A673 (cell line): ENCODE data around the gene CCDC39. TPM values are rescaled to one million over a fixed set of nuclear protein-coding genes. Genes with fewer than 3 reads are reported as not detected.

Experiments used
- BruUV-seq: library from RNA; stranded (reverse); fragments of 400-500 nt; replicated peaks from 2 replicates; lab custom pipeline; 2021; lab: Mats Ljungman, UMichigan
- CTCF ChIA-PET: fragments of 300-600 bp; sonication (Branson Sonifier 250); formaldehyde crosslinking; loops from one replicate; lab custom pipeline; 2022; ENCODE audit warnings: antibody characterized with exemption; lab: Charles Lee
- POLR2A ChIA-PET: fragments of 300-600 bp; sonication (Branson Sonifier 250); formaldehyde crosslinking; loops from one replicate; lab custom pipeline; 2022; ENCODE audit warnings: antibody characterized with exemption; ENCODE audit not compliant: low non-redundant PET; lab: Charles Lee
- DNase-seq: peaks from one replicate; pipeline ENCODE4 v3.0.0-alpha.2; 2015; ENCODE audit warnings: low spot score
- H3K27ac ChIP-seq: fragments of 200-600 bp; sonication (generic); 2 replicates; pipeline ENCODE4 v1.5.1; 2016; ENCODE audit warnings: mixed run types, low read depth, mild to moderate bottlenecking, mixed read lengths, antibody characterized with exemption, low read length; ENCODE audit not compliant: poor library complexity, severe bottlenecking
- H3K27me3 ChIP-seq: fragments of 200-600 bp; sonication (generic); replicated peaks from 2 replicates; pipeline ENCODE4 v1.6.1; 2017; ENCODE audit warnings: mixed run types, low read depth, mild to moderate bottlenecking, mixed read lengths, antibody characterized with exemption, low read length; ENCODE audit not compliant: insufficient read depth, poor library complexity
- H3K36me3 ChIP-seq: fragments of 200-600 bp; sonication (generic); 2 replicates; pipeline ENCODE4 v1.6.1; 2016; ENCODE audit warnings: mixed run types, mild to moderate bottlenecking, mixed read lengths, antibody characterized with exemption, low read length; ENCODE audit not compliant: insufficient read depth, poor library complexity, severe bottlenecking
- H3K4me1 ChIP-seq: fragments of 200-600 bp; sonication (generic); 2 replicates; pipeline ENCODE4 v1.6.1; 2017; ENCODE audit warnings: mixed run types, mild to moderate bottlenecking, mixed read lengths, antibody characterized with exemption, low read length; ENCODE audit not compliant: insufficient read depth, poor library complexity, severe bottlenecking
- H3K4me3 ChIP-seq: fragments of 200-600 bp; sonication (generic); 2 replicates; pipeline ENCODE4 v1.5.1; 2016; ENCODE audit warnings: low read depth, mixed run types, mild to moderate bottlenecking, mixed read lengths, low read length; ENCODE audit not compliant: poor library complexity, severe bottlenecking
- H3K9me3 ChIP-seq: fragments of 200-600 bp; sonication (generic); 2 replicates; pipeline ENCODE4 v1.6.1; 2016; ENCODE audit warnings: mixed run types, low read depth, mild to moderate bottlenecking, mixed read lengths, antibody characterized with exemption, low read length; ENCODE audit not compliant: poor library complexity, severe bottlenecking
- CTCF ChIP-seq: fragments of 300-800, 200-600 bp; sonication (generic); conservative IDR thresholded peaks from 2 replicates; pipeline ENCODE4 v1.5.1; 2017; ENCODE audit warnings: low read depth, mild to moderate bottlenecking, antibody characterized with exemption, low read length, moderate library complexity, mixed read lengths
- EZH2 ChIP-seq: fragments of 200-600 bp; sonication (generic); IDR thresholded peaks from 2 replicates; pipeline ENCODE4 v1.6.1; 2017; ENCODE audit warnings: borderline replicate concordance, low read depth, mild to moderate bottlenecking, mixed read lengths, antibody characterized with exemption, low read length; ENCODE audit not compliant: poor library complexity, severe bottlenecking
- intact Hi-C: fragments of 100-400 bp; cut with micrococcal nuclease; formaldehyde crosslinking; loops from one replicate; pipeline ENCODE4 v1.10.0; 2022; ENCODE audit not compliant: unreplicated experiment
- total RNA-seq: library from RNA; stranded (reverse); gene quantifications from 2 replicates; pipeline ENCODE4 v1.2.3, GENCODE V29; 2021

CCDC39 gene
- total RNA-seq, 1 experiment from 2014 or later, result not detected

GRCh38 chr3:180656406-180656805 is 22.9 kb downstream of the CCDC39 start:
- intact Hi-C loops, result no loop called here
- Histone ChIP-seq H3K9me3 (no peaks in the 10 kb centered on the region), H3K27me3 (peaks cover 49% of the 10 kb centered on the region), H3K4me3 (peak overlapping the region; percentile 20), H3K27ac (no peak overlapping the region), H3K36me3 (no peaks in the 10 kb centered on the region), H3K4me1 (no peaks in the 10 kb centered on the region)
- CTCF ChIA-PET, result no interaction called here
- DNase-seq, result no peak
- no peak for TF ChIP-seq EZH2
- TF ChIP-seq CTCF, result no peak
- no TSS peak for BruUV-seq
- POLR2A ChIA-PET, result no interaction called here

GRCh38 chr3:180646187-180646790 is 33.0 kb downstream of the CCDC39 start:
- Histone ChIP-seq H3K4me1 (no peaks in the 10 kb centered on the region), H3K9me3 (no peaks in the 10 kb centered on the region), H3K27ac (no peak overlapping the region), H3K4me3 (no peak overlapping the region), H3K36me3 (no peaks in the 10 kb centered on the region), H3K27me3 (peaks cover 30% of the 10 kb centered on the region)
- intact Hi-C loops, result loop anchor here (10.0 kb wide), 1 partner anchor 529 kb away; no protein-coding TSS in a partner anchor
- TF ChIP-seq EZH2 (no peak), CTCF (peak; percentile 42; the same call in 1 of the 2 replicates)
- peak; percentile 9 for DNase-seq
- ChIA-PET CTCF (interaction anchor here (0.6 kb wide), 1 partner anchor 1721 kb away, joined by 5 read pairs; no protein-coding TSS in a partner anchor), POLR2A (no interaction called here)
- no TSS peak for BruUV-seq

- CTCF ChIA-PET, result no interaction called here
- intact Hi-C loops, result loop anchor here (10.0 kb wide), 1 partner anchor 534 kb away; no protein-coding TSS in a partner anchor
Observed at GRCh38 chr3:180640987-180641386, 38.3 kb downstream of the CCDC39 start.

More at GRCh38 chr3:180640987-180641386, 38.3 kb downstream of the CCDC39 start:
- POLR2A ChIA-PET, result no interaction called here
- Histone ChIP-seq H3K36me3 (no peaks in the 10 kb centered on the region), H3K27me3 (peaks cover 54% of the 10 kb centered on the region), H3K4me3 (no peak overlapping the region), H3K27ac (no peak overlapping the region), H3K4me1 (no peaks in the 10 kb centered on the region), H3K9me3 (no peaks in the 10 kb centered on the region)
- DNase-seq, result no peak
- TF ChIP-seq CTCF (no peak), EZH2 (no peak)
- BruUV-seq, result no TSS peak
